HEK293 (cell line): ENCODE measurements around the gene SFPQ.
A peak's percentile ranks its signal among the peaks of the same experiment; 100 is the strongest.
"Not testable (repeated sequence)": the region's sequence is repeated elsewhere in the genome, so short reads cannot be mapped to it uniquely, and the experiment has no call there.

Source experiments
- CTCF ChIA-PET: fragments of 350-600 bp; formaldehyde crosslinking; extraction: SDS; loops from one replicate; lab custom pipeline; 2021; ENCODE audit warnings: antibody characterized with exemption; lab: Yijun Ruan, JAX
- POLR2A ChIA-PET: fragments of 300-600 bp; formaldehyde crosslinking; extraction: SDS; loops from one replicate; lab custom pipeline; 2020; ENCODE audit warnings: antibody characterized with exemption, inconsistent platforms; lab: Yijun Ruan, JAX
- H3K27ac ChIP-seq: fragments of 200-500 bp; sonication (Bioruptor generic); 2 replicates; pipeline ENCODE4 v1.5.1; 2014; ENCODE audit warnings: low read depth, low read length, control low read depth, inconsistent platforms; ENCODE audit errors: extremely low read depth
- H3K36me3 ChIP-seq, 2 experiments: fragments of 200-500 bp in 1 of 2; sonication (Bioruptor generic) in 1 of 2; 1 replicate in 1 of 2; 2 replicates in 1 of 2; pipeline ENCODE4 v1.5.1; 2014 to 2017; ENCODE audit warnings: inconsistent platforms in 2 of 2, low read length in 2 of 2; ENCODE audit not compliant: control insufficient read depth in 2 of 2, insufficient read depth in 1 of 2
- H3K4me1 ChIP-seq: fragments of 200-500 bp; sonication (Bioruptor generic); 2 replicates; pipeline ENCODE4 v1.5.1; 2014; ENCODE audit warnings: mild to moderate bottlenecking, low read length, inconsistent platforms; ENCODE audit not compliant: control insufficient read depth, insufficient read depth
- H3K4me3 ChIP-seq: 2 replicates; pipeline ENCODE4 v1.5.1; 2011; ENCODE audit warnings: low read depth, mild to moderate bottlenecking, control low read depth, low read length, moderate library complexity
- H3K9me3 ChIP-seq: fragments of 200-500 bp; sonication (Bioruptor generic); 2 replicates; pipeline ENCODE4 v1.5.1; 2014; ENCODE audit warnings: low read depth, low read length, inconsistent platforms; ENCODE audit not compliant: control insufficient read depth, insufficient read depth
- KLF8 ChIP-seq: fragments of 450-650 bp; formaldehyde crosslinking; IDR thresholded peaks from 2 replicates; pipeline ENCODE4 v1.5.1; 2016; ENCODE audit warnings: missing biosample characterization, missing genetic modification characterization
- MEIS1 ChIP-seq: sonication (generic); formaldehyde crosslinking; IDR thresholded peaks from 2 replicates; pipeline ENCODE4 v1.8.1; 2022; ENCODE audit warnings: missing genetic modification reagents, mild to moderate bottlenecking, borderline replicate concordance
- PRDM10 ChIP-seq: fragments of 450-650 bp; formaldehyde crosslinking; IDR thresholded peaks from 2 replicates; pipeline ENCODE4 v1.5.1; 2016; ENCODE audit warnings: missing biosample characterization, missing genetic modification characterization
- SALL2 ChIP-seq: fragments of 450-650 bp; formaldehyde crosslinking; IDR thresholded peaks from 2 replicates; pipeline ENCODE4 v1.5.0; 2017; ENCODE audit warnings: missing biosample characterization, mild to moderate bottlenecking, missing genetic modification characterization, borderline replicate concordance
- SETDB1 ChIP-seq: IDR thresholded peaks from one replicate; pipeline ENCODE4 v1.6.1; 2017; ENCODE audit warnings: mild to moderate bottlenecking, low read length, moderate library complexity, mixed read lengths; ENCODE audit not compliant: insufficient read length
- YY2 ChIP-seq: fragments of 450-650 bp; formaldehyde crosslinking; IDR thresholded peaks from 2 replicates; pipeline ENCODE4 v1.5.1; 2016; ENCODE audit warnings: missing biosample characterization, missing genetic modification characterization
- ZBTB11 ChIP-seq: fragments of 450-650 bp; formaldehyde crosslinking; conservative IDR thresholded peaks from 2 replicates; pipeline ENCODE4 v1.5.1; 2016; ENCODE audit warnings: low read depth, missing biosample characterization, missing genetic modification characterization
- ZBTB20 ChIP-seq: fragments of 450-650 bp; formaldehyde crosslinking; IDR thresholded peaks from 2 replicates; pipeline ENCODE4 v1.5.1; 2016; ENCODE audit warnings: missing biosample characterization, missing genetic modification characterization
- ZNF114 ChIP-seq: fragments of 450-650 bp; formaldehyde crosslinking; IDR thresholded peaks from 2 replicates; pipeline ENCODE4 v1.5.0; 2017; ENCODE audit warnings: missing biosample characterization, missing genetic modification characterization
- ZNF148 ChIP-seq: fragments of 450-650 bp; formaldehyde crosslinking; IDR thresholded peaks from 2 replicates; pipeline ENCODE4 v1.5.0; 2017; ENCODE audit warnings: missing biosample characterization, missing genetic modification characterization, borderline replicate concordance
- ZNF280C ChIP-seq: fragments of 450-650 bp; formaldehyde crosslinking; IDR thresholded peaks from 2 replicates; pipeline ENCODE4 v1.5.1; 2016; ENCODE audit warnings: missing biosample characterization, missing genetic modification characterization
- ZNF311 ChIP-seq: fragments of 450-650 bp; formaldehyde crosslinking; IDR thresholded peaks from 2 replicates; pipeline ENCODE4 v1.5.1; 2017; ENCODE audit warnings: missing biosample characterization, missing genetic modification characterization, borderline replicate concordance
- ZNF354C ChIP-seq: fragments of 450-650 bp; formaldehyde crosslinking; IDR thresholded peaks from 2 replicates; pipeline ENCODE4 v1.5.1; 2016; ENCODE audit warnings: missing biosample characterization, missing genetic modification characterization, low read depth, borderline replicate concordance
- ZNF423 ChIP-seq: fragments of 450-650 bp; formaldehyde crosslinking; IDR thresholded peaks from 2 replicates; pipeline ENCODE4 v1.5.1; 2016; ENCODE audit warnings: missing biosample characterization, missing genetic modification characterization
- ZNF596 ChIP-seq: fragments of 450-650 bp; IDR thresholded peaks from 2 replicates; pipeline ENCODE4 v1.5.0; 2018; ENCODE audit warnings: missing biosample characterization, mild to moderate bottlenecking, missing genetic modification characterization, moderate library complexity
- TF ChIP-seq, protein P1 (sequence below): fragments of 450-650 bp; formaldehyde crosslinking; IDR thresholded peaks from 2 replicates; pipeline ENCODE4 v1.5.1; 2016; ENCODE audit warnings: missing biosample characterization, missing genetic modification characterization

SFPQ gene

GRCh38 chr1:35192853-35193664 is at the start of gene SFPQ (continued):
- peak; percentile 59 for TF ChIP-seq SETDB1
- TF ChIP-seq ZNF423 (tag by site-specific recombination) = no peak

GRCh38 chr1:35236772-35237171 is 43.8 kb upstream of the SFPQ start:
- not testable (repeated sequence) for H3K4me1 ChIP-seq, H3K4me3 ChIP-seq
- TF ChIP-seq PRDM10 = peak; percentile 76
- TF ChIP-seq, all 188 proteins: peak for 1; not testable (repeated sequence) for 187
- H3K36me3 ChIP-seq, H3K27ac ChIP-seq, POLR2A ChIA-PET, CTCF ChIA-PET, H3K9me3 ChIP-seq: not testable (repeated sequence)

- Histone ChIP-seq H3K9me3 (no peaks in the 10 kb centered on the region), H3K27ac (no peak overlapping the region), H3K4me3 (no peak overlapping the region), H3K4me1 (no peaks in the 10 kb centered on the region), H3K36me3 (no peaks in the 10 kb centered on the region)
- POLR2A ChIA-PET = no interaction called here
- CTCF ChIA-PET = interaction anchor here (0.6 to 2.2 kb wide), 2 partner anchors 9 to 147 kb away, joined by 3 to 10 read pairs; no protein-coding TSS in a partner anchor
- TF ChIP-seq KLF8 (no peak), SALL2 (no peak), YY2 (tag by site-specific recombination) (no peak), ZNF311 (tag by site-specific recombination) (no peak), ZNF148 (tag by site-specific recombination) (no peak), ZNF114 (tag by site-specific recombination) (no peak), ZNF280C (no peak), ZNF354C (tag by site-specific recombination) (no peak), ZBTB11 (tag by site-specific recombination) (no peak), ZNF596 (tag by site-specific recombination) (no peak), MEIS1 (no peak), ZBTB20 (no peak)
- TF ChIP-seq, protein P1, sequence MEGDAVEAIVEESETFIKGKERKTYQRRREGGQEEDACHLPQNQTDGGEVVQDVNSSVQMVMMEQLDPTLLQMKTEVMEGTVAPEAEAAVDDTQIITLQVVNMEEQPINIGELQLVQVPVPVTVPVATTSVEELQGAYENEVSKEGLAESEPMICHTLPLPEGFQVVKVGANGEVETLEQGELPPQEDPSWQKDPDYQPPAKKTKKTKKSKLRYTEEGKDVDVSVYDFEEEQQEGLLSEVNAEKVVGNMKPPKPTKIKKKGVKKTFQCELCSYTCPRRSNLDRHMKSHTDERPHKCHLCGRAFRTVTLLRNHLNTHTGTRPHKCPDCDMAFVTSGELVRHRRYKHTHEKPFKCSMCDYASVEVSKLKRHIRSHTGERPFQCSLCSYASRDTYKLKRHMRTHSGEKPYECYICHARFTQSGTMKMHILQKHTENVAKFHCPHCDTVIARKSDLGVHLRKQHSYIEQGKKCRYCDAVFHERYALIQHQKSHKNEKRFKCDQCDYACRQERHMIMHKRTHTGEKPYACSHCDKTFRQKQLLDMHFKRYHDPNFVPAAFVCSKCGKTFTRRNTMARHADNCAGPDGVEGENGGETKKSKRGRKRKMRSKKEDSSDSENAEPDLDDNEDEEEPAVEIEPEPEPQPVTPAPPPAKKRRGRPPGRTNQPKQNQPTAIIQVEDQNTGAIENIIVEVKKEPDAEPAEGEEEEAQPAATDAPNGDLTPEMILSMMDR = no peak
Measured at GRCh38 chr1:35231287-35231686, 38.3 kb upstream of the SFPQ start.
